ENCODE results near the gene AOAH. TPM values are rescaled to one million over a fixed set of nuclear protein-coding genes. Genes with fewer than 3 reads are reported as not detected.

The AOAH gene
- total and polyA plus RNA-seq, 2 of the 4 experiments (the other 2 are of a cell fraction): not detected

GRCh38 chr7:36532981-36533499 lies 191.3 kb downstream of the AOAH start:
- Histone ChIP-seq H3K18ac (ENCODE audit: low read depth, low read length) (no peak overlapping the region), H4K8ac (ENCODE audit: low read depth in 2 of 2, low read length in 2 of 2) (no peak overlapping the region), H2BK15ac (ENCODE audit: low read depth, low read length) (no peak overlapping the region), H3K9me1 (ENCODE audit: insufficient read depth, low read length) (peaks cover 4% of the 10 kb centered on the region; the same call in 1 of the 2 replicates), H3K4me1 (ENCODE audit: control insufficient read depth, insufficient read depth, low read length) (no peaks in the 10 kb centered on the region), H4K5ac (ENCODE audit: low read depth, low read length) (no peak overlapping the region), H3K27ac (ENCODE audit: insufficient read depth, low read length) (no peak overlapping the region), H4K91ac (ENCODE audit: insufficient read depth, low read depth, low read length) (no peak overlapping the region), H3K4ac (ENCODE audit: low read depth, low read length) (no peak overlapping the region), H2AK5ac (ENCODE audit: low read depth, low read length) (no peak overlapping the region), H2BK20ac (ENCODE audit: low read depth, low read length) (no peak overlapping the region), H2AK9ac (replicated peaks; ENCODE audit: low read depth, low read length, poor library complexity) (no peak overlapping the region), H3K4me2 (ENCODE audit: low read depth, low read length) (no peak overlapping the region), H3K14ac (replicated peaks; ENCODE audit: low read depth, low read length) (no peak overlapping the region), H3K23ac (ENCODE audit: low read depth, low read length) (no peak overlapping the region), H3K9me3 (ENCODE audit: control insufficient read depth, insufficient read depth, low read length) (no peaks in the 10 kb centered on the region), H3K4me3 (ENCODE audit: insufficient read depth, low read depth, low read length) (no peak overlapping the region), H2BK5ac (ENCODE audit: low read depth, low read length, poor library complexity, severe bottlenecking) (no peak overlapping the region), H4K20me1 (ENCODE audit: insufficient read depth, low read length) (no peaks in the 10 kb centered on the region), H3K56ac (ENCODE audit: extremely low read depth, insufficient read depth, low read length) (no peak overlapping the region), H3K9ac (ENCODE audit: low read depth, low read length) (no peak overlapping the region), H2AFZ (replicated peaks; ENCODE audit: low read length, poor library complexity) (no peak overlapping the region), H3K36me3 (ENCODE audit: control insufficient read depth, insufficient read depth, low read length) (no peaks in the 10 kb centered on the region), H3K79me1 (ENCODE audit: low read depth in 1 of 2, low read length in 2 of 2) (no peaks in the 10 kb centered on the region), H2BK120ac (ENCODE audit: low read depth, low read length) (no peak overlapping the region), H3K27me3 (ENCODE audit: control insufficient read depth, insufficient read depth, low read length) (peaks cover 4% of the 10 kb centered on the region; the same call in 1 of the 2 replicates)
- TF ChIP-seq BHLHE40 (IDR thresholded peaks at IDR 0.05; ENCODE audit: low read depth, low read length): no peak
- TF ChIP-seq CHD1 (IDR thresholded peaks at IDR 0.05; ENCODE audit: low read depth, low read length): no peak
- TF ChIP-seq POLR2A (IDR thresholded peaks at IDR 0.05; ENCODE audit: low read depth, low read length): no peak
- no peak for TF ChIP-seq CTCF (conservative IDR thresholded peaks at IDR 0.05; ENCODE audit: low read depth, low read length)
- TF ChIP-seq MXI1 (IDR thresholded peaks at IDR 0.05; ENCODE audit: borderline replicate concordance, low read depth, low read length): no peak
- no peak for TF ChIP-seq CEBPB (IDR thresholded peaks at IDR 0.05; ENCODE audit: low read depth, low read length)
- no peak for TF ChIP-seq RCOR1 (IDR thresholded peaks at IDR 0.05; ENCODE audit: insufficient replicate concordance, low read length)
- no peak for TF ChIP-seq FOS (IDR thresholded peaks at IDR 0.05; ENCODE audit: low read depth, low read length)
- TF ChIP-seq MAZ (IDR thresholded peaks at IDR 0.05; ENCODE audit: borderline replicate concordance, low read depth, low read length): no peak
- TF ChIP-seq NFE2L2 (IDR thresholded peaks at IDR 0.05; ENCODE audit: low read depth, low read length): no peak
- no peak for TF ChIP-seq RAD21 (IDR thresholded peaks at IDR 0.05; ENCODE audit: low read length)
- TF ChIP-seq, protein P1, sequence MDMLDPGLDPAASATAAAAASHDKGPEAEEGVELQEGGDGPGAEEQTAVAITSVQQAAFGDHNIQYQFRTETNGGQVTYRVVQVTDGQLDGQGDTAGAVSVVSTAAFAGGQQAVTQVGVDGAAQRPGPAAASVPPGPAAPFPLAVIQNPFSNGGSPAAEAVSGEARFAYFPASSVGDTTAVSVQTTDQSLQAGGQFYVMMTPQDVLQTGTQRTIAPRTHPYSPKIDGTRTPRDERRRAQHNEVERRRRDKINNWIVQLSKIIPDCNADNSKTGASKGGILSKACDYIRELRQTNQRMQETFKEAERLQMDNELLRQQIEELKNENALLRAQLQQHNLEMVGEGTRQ (IDR thresholded peaks at IDR 0.05; ENCODE audit: low read depth, low read length): no peak
- no peak for TF ChIP-seq ELK1 (IDR thresholded peaks at IDR 0.05; ENCODE audit: borderline replicate concordance, low read depth, low read length)
- ChIA-PET POLR2A (ENCODE audit: unreplicated experiment) (no interaction called here), CTCF (no interaction called here)
- BruUV-seq (replicated peaks): no TSS peak
- dilution Hi-C loops (cut with HindIII; ENCODE audit: low sequenced_read_pairs, unreplicated experiment) (no loop called here), intact Hi-C loops (cut with micrococcal nuclease) (no loop called here), in situ Hi-C loops (cut with MboI; ENCODE audit: low sequenced_read_pairs) (no loop called here)
- ATAC-seq (ENCODE audit: low read depth): no peak
- no peak for DNase-seq
- WGBS, 2 experiments (ENCODE audit: extremely low coverage in 2 of 2, insufficient read length in 1 of 2): no CpG with 5 or more reads among the region's 5 CpGs

Measured in IMR-90 (cell line).